Brain microvascular endothelial cell (primary cell): Measurements from ENCODE around the gene FOXM1.

Experiments used
- DNase-seq: peaks from one replicate; pipeline ENCODE4 v3.0.0-alpha.2; 2020
- H3K27ac ChIP-seq: fragments of 250-450 bp; sonication (Bioruptor Pico); 2 replicates; pipeline ENCODE4 v1.5.1; 2020; ENCODE audit warnings: mild to moderate bottlenecking, moderate library complexity
- H3K27me3 ChIP-seq: fragments of 250-450 bp; sonication (Bioruptor Pico); replicated peaks from 2 replicates; pipeline ENCODE4 v1.5.1; 2020; ENCODE audit warnings: mild to moderate bottlenecking
- H3K36me3 ChIP-seq: fragments of 250-450 bp; sonication (Bioruptor Pico); replicated peaks from 2 replicates; pipeline ENCODE4 v1.5.1; 2020; ENCODE audit warnings: mild to moderate bottlenecking
- H3K4me3 ChIP-seq: 2 replicates; pipeline ENCODE4 v1.5.1; 2011; ENCODE audit warnings: low read depth, mild to moderate bottlenecking, control low read depth, low read length, moderate library complexity
- CTCF ChIP-seq: IDR thresholded peaks from 2 replicates; pipeline ENCODE4 v1.5.1; 2011; ENCODE audit warnings: low read depth, mild to moderate bottlenecking, moderate library complexity, low read length, control low read depth, inconsistent platforms; ENCODE audit errors: missing control alignments
- in situ Hi-C: cut with HindIII; loops from 2 replicates; pipeline ENCODE4 v1.10.0; 2017; ENCODE audit warnings: low sequenced_read_pairs, low pct_ligation_motif_present

FOXM1 gene

GRCh38 chr12:2819810-2820209 lies 57.2 kb downstream of the FOXM1 start:
- Histone ChIP-seq H3K36me3 (peaks cover 53% of the 10 kb centered on the region), H3K27ac (no peak overlapping the region), H3K27me3 (no peaks in the 10 kb centered on the region), H3K4me3 (no peak overlapping the region)
- TF ChIP-seq CTCF: no peak
- in situ Hi-C loops: no loop called here
- DNase-seq: no peak

DNA sequence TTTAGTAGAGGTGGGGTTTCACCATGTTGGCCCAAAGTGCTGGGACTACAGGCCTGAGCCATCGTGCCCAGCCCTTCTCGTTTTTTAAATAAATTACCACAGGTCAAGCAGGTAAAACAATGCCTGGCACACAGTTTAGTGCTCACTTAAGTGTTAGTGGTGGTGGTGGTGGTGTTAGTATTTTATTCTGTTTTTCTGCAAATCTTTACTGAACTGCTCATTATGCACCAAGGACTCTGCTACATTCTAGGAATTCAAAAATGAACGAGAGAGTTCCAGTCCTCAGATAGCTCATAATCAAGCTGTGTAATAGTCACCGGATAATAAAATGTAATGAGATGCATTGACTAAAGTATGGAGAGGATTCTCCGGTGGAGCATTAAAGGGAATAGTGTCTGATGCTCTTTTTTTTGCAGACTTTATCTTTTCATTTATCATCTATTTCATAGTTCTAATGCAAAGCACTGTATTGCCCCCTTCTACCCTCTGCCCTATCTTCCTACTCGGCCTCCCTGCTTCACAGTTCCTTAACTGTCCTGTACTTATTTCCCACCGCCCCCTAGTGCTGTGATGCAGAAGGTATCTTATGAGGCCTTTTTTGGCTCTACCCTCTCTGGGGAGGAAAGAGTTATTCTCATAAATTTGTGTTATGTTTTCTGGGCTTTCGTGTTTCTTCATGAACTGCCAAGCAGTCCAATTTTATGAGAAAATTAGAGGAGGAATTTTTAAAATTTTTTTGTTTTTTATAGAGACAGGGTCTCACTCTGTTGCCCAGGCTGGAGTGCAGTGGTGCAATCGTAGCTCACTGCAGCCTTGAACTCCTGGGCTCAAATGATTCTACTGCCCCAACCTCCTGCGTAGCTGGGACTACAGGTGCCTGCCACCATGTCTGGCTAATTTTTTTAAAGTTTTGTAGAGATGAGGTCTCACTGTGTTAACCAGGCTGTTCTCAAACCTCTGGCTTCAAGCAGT lies 63.5 kb downstream of the FOXM1 start:
- peaks cover 10% of the 10 kb centered on the region for H3K36me3 ChIP-seq
- H3K4me3 ChIP-seq: peak overlapping the region; percentile 68
- H3K27ac ChIP-seq: peak overlapping the region; percentile 93
- no peaks in the 10 kb centered on the region for H3K27me3 ChIP-seq
- peak; percentile 83 for TF ChIP-seq CTCF
- in situ Hi-C loops: no loop called here
- peak; percentile 69 for DNase-seq

GRCh38 chr12:2812290-2813213 lies 64.4 kb downstream of the FOXM1 start, which contains the start of gene ITFG2:
Gene ITFG2, plus strand, starts transcription at chr12:2812668. Its CDS starts 93 bp downstream, at chr12:2812761.
- peak; percentile 98 for DNase-seq
- in situ Hi-C loops: no loop called here
- no peak for TF ChIP-seq CTCF
- Histone ChIP-seq H3K4me3 (peak within 1 kb of the TSS; percentile 68), H3K27ac (peak within 1 kb of the TSS; percentile 93), H3K36me3 (peaks cover under 1% of the 10 kb centered on the region), H3K27me3 (no peaks in the 10 kb centered on the region)

DNA sequence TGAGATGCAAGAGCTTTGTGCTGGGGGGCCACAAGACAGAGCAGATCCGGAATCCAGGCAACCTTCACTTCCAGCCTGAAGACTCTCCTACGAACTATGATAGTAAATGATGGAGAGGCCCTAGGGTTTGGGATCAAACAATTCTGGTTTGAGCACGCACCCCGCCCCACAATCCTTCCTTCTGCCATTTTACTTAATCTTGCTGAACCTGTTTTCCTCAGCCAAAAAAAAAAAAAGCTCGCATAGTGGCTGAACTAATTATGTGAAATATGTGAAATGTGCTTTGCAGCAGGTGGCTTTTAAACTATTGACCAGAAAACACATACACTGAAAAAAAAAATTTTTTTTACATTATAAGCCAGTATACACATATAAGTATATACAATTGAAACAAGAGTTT lies 65.2 kb downstream of the FOXM1 start:
- TF ChIP-seq CTCF: no peak
- in situ Hi-C loops: no loop called here
- Histone ChIP-seq H3K36me3 (no peaks in the 10 kb centered on the region), H3K27me3 (no peaks in the 10 kb centered on the region), H3K4me3 (peak overlapping the region; percentile 50), H3K27ac (no peak overlapping the region)
- DNase-seq: no peak
